DND-41 (cell line): ENCODE measurements around the gene KLRF1.

Experiments used
- CTCF ChIP-seq: IDR thresholded peaks from 2 replicates; pipeline ENCODE4 v1.5.1; 2012; ENCODE audit warnings: borderline replicate concordance, low read length, moderate library complexity, mild to moderate bottlenecking; ENCODE audit not compliant: poor library complexity, severe bottlenecking; ENCODE audit errors: extremely low read depth
- EZH2 ChIP-seq: IDR thresholded peaks from 3 replicates; pipeline ENCODE4 v1.6.1; 2012; ENCODE audit warnings: borderline replicate concordance, low read depth, mild to moderate bottlenecking, moderate library complexity, low read length, inconsistent platforms; ENCODE audit not compliant: severe bottlenecking

DNA sequence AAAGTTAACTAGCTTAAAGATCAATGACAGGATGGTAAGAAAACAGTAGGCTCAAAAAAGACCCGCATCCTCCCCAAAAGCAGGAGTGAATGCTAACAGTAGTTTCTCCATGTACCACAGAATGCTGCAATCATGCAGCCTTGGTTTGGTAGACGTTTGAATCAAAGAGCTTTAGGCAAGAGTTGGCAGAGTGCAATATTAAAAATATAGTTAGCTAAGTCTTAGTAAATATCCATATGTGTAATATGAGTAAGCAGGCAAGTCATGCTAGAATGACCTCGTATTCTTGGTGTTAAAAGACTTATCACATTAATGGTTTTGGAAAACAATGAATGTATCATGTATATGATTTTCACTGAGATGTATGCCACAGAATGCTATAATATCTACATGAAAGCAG, 18.8 kb upstream of the KLRF1 start:
- no peak for TF ChIP-seq CTCF
- TF ChIP-seq EZH2: no peak
